Measurements from ENCODE around the gene ZNHIT2. TPM values are rescaled to one million over a fixed set of nuclear protein-coding genes. Genes with fewer than 3 reads are reported as not detected.
A peak's percentile ranks its signal among the peaks of the same experiment; 100 is the strongest.

ZNHIT2 gene
- total and polyA plus RNA-seq, 2 of the 13 experiments (the other 11 are each of a cell fraction or from before 2014, with no cell fraction given): 1.1 to 6.5 TPM

DNA sequence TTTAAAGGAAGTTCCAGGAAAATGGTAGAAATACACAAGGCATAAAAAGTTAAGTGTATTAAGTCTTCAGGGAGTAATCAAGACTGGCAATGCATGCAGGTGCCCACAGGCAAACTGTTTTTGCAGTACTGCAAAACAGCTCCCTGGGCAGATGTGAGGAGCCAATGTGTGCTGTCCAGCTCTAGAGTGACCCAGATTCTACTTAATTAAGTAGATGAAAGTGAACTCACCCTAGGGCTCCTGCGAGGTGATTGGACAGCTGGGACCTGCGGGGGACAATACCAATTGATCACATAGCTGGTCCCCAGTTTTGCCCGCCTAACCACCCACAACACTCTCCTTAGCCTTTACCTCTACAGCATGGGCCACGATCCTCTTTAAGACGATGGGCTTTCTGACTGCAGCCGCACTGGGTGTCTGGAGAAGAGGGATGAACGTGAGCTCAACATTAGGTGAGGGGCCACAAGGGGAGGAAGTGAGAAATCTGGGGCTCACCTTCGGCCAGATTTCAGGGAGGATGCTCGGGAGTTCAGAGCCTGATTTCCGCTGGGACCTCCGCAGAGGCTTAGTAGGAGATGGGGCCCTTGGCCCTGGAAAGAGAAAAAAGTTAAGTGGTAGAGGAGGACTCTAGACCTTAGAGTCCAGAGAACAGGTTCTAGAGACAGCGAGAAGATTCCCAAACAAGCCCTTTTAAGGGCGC lies 34.2 kb downstream of the ZNHIT2 start (continued):
- TF ChIP-seq U2AF1 (optimal IDR thresholded peaks at IDR 0.05; ENCODE audit: low read depth, low read length) (no peak), ZNF720 (CRISPR knock-in tag; IDR thresholded peaks at IDR 0.05) (no peak), NFATC3 (CRISPR knock-in tag; IDR thresholded peaks at IDR 0.05) (no peak), ZNF552 (CRISPR knock-in tag; IDR thresholded peaks at IDR 0.05; ENCODE audit: borderline replicate concordance) (no peak), ZFP90 (CRISPR knock-in tag; IDR thresholded peaks at IDR 0.05; ENCODE audit: borderline replicate concordance) (0 out of 2 replicates have a peak, but pooled peaks have one; percentile 7), PRPF4 (IDR thresholded peaks at IDR 0.05; ENCODE audit: low read depth, low read length, poor library complexity, severe bottlenecking) (no peak), SMAD1 (CRISPR knock-in tag; IDR thresholded peaks at IDR 0.05; ENCODE audit: borderline replicate concordance, low read depth) (no peak), MAFF (IDR thresholded peaks at IDR 0.05; ENCODE audit: low read depth, low read length) (no peak), DDIT3 (CRISPR knock-in tag; IDR thresholded peaks at IDR 0.05) (no peak), MAFK (conservative IDR thresholded peaks at IDR 0.05 in 1 of 2, IDR thresholded peaks at IDR 0.05 in 1 of 2; ENCODE audit: low read length in 2 of 2) (no peak), ZNF484 (CRISPR knock-in tag; IDR thresholded peaks at IDR 0.05; ENCODE audit: borderline replicate concordance, low read depth) (peak; percentile 47; the same call in 1 of the 2 replicates), ZNF253 (CRISPR knock-in tag; IDR thresholded peaks at IDR 0.05; ENCODE audit: borderline replicate concordance) (no peak), ZNF431 (CRISPR knock-in tag; IDR thresholded peaks at IDR 0.05; ENCODE audit: borderline replicate concordance, low read depth) (no peak), WIZ (CRISPR knock-in tag; IDR thresholded peaks at IDR 0.05) (no peak), MED13 (CRISPR knock-in tag; IDR thresholded peaks at IDR 0.05) (0 out of 2 replicates have a peak, but pooled peaks have one; percentile 16), MATR3 (CRISPR knock-in tag; IDR thresholded peaks at IDR 0.05) (no peak)
- TF ChIP-seq, protein P1, sequence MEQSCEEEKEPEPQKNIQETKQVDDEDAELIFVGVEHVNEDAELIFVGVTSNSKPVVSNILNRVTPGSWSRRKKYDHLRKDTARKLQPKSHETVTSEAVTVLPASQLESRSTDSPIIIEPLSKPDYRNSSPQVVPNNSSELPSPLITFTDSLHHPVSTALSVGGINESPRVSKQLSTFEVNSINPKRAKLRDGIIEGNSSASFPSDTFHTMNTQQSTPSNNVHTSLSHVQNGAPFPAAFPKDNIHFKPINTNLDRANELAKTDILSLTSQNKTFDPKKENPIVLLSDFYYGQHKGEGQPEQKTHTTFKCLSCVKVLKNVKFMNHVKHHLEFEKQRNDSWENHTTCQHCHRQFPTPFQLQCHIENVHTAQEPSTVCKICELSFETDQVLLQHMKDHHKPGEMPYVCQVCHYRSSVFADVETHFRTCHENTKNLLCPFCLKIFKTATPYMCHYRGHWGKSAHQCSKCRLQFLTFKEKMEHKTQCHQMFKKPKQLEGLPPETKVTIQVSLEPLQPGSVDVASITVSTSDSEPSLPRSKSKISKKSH (CRISPR knock-in tag; IDR thresholded peaks at IDR 0.05; ENCODE audit: borderline replicate concordance): no peak
- TF ChIP-seq, protein P2, sequence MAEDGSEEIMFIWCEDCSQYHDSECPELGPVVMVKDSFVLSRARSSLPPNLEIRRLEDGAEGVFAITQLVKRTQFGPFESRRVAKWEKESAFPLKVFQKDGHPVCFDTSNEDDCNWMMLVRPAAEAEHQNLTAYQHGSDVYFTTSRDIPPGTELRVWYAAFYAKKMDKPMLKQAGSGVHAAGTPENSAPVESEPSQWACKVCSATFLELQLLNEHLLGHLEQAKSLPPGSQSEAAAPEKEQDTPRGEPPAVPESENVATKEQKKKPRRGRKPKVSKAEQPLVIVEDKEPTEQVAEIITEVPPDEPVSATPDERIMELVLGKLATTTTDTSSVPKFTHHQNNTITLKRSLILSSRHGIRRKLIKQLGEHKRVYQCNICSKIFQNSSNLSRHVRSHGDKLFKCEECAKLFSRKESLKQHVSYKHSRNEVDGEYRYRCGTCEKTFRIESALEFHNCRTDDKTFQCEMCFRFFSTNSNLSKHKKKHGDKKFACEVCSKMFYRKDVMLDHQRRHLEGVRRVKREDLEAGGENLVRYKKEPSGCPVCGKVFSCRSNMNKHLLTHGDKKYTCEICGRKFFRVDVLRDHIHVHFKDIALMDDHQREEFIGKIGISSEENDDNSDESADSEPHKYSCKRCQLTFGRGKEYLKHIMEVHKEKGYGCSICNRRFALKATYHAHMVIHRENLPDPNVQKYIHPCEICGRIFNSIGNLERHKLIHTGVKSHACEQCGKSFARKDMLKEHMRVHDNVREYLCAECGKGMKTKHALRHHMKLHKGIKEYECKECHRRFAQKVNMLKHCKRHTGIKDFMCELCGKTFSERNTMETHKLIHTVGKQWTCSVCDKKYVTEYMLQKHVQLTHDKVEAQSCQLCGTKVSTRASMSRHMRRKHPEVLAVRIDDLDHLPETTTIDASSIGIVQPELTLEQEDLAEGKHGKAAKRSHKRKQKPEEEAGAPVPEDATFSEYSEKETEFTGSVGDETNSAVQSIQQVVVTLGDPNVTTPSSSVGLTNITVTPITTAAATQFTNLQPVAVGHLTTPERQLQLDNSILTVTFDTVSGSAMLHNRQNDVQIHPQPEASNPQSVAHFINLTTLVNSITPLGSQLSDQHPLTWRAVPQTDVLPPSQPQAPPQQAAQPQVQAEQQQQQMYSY (CRISPR knock-in tag; IDR thresholded peaks at IDR 0.05): peak; percentile 44; the same call in 1 of the 2 replicates
- TF ChIP-seq, protein P3, sequence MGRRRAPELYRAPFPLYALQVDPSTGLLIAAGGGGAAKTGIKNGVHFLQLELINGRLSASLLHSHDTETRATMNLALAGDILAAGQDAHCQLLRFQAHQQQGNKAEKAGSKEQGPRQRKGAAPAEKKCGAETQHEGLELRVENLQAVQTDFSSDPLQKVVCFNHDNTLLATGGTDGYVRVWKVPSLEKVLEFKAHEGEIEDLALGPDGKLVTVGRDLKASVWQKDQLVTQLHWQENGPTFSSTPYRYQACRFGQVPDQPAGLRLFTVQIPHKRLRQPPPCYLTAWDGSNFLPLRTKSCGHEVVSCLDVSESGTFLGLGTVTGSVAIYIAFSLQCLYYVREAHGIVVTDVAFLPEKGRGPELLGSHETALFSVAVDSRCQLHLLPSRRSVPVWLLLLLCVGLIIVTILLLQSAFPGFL (CRISPR knock-in tag; IDR thresholded peaks at IDR 0.05): no peak
- TF ChIP-seq, protein P4, sequence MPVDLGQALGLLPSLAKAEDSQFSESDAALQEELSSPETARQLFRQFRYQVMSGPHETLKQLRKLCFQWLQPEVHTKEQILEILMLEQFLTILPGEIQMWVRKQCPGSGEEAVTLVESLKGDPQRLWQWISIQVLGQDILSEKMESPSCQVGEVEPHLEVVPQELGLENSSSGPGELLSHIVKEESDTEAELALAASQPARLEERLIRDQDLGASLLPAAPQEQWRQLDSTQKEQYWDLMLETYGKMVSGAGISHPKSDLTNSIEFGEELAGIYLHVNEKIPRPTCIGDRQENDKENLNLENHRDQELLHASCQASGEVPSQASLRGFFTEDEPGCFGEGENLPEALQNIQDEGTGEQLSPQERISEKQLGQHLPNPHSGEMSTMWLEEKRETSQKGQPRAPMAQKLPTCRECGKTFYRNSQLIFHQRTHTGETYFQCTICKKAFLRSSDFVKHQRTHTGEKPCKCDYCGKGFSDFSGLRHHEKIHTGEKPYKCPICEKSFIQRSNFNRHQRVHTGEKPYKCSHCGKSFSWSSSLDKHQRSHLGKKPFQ (CRISPR knock-in tag; IDR thresholded peaks at IDR 0.05; ENCODE audit: insufficient replicate concordance): no peak
